ENCODE data around the gene C12orf43.

DNA sequence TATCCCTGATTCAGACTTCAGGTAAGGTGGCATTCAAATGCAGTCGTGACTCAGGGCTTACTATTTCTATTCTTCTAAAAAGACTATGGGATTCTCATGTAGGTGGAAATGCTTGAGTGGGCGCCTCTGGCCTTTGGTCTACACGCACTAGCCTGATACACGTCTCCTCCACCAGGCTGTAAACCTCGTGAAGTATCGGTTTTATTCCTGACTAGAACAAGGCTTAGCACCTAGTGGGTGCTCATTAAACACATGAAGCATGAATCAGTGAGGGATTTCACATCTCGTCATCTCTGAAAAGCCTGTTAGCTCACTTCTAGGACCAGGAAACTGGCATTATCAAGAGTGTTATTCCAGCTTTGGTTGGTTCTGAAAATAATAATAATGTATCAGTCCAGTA is 55.6 kb downstream of the C12orf43 start:
- TF ChIP-seq, protein P1, sequence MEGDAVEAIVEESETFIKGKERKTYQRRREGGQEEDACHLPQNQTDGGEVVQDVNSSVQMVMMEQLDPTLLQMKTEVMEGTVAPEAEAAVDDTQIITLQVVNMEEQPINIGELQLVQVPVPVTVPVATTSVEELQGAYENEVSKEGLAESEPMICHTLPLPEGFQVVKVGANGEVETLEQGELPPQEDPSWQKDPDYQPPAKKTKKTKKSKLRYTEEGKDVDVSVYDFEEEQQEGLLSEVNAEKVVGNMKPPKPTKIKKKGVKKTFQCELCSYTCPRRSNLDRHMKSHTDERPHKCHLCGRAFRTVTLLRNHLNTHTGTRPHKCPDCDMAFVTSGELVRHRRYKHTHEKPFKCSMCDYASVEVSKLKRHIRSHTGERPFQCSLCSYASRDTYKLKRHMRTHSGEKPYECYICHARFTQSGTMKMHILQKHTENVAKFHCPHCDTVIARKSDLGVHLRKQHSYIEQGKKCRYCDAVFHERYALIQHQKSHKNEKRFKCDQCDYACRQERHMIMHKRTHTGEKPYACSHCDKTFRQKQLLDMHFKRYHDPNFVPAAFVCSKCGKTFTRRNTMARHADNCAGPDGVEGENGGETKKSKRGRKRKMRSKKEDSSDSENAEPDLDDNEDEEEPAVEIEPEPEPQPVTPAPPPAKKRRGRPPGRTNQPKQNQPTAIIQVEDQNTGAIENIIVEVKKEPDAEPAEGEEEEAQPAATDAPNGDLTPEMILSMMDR (conservative IDR thresholded peaks at IDR 0.05 in 1 of 2, IDR thresholded peaks at IDR 0.05 in 1 of 2; ENCODE audit: extremely low read depth in 1 of 2, insufficient read depth in 1 of 2, low read depth in 1 of 2, low read length in 2 of 2) = no peak
- no peak for TF ChIP-seq EZH2 (IDR thresholded peaks at IDR 0.05; ENCODE audit: borderline replicate concordance, low read length)
